DMS153 treated with DMSO at 0.1 percent for 48 hours (cell line): ENCODE data around the gene P3H3.
"Not testable (repeated sequence)": the region's sequence is repeated elsewhere in the genome, so short reads cannot be mapped to it uniquely, and the experiment has no call there.

Experiments used
- DNase-seq: peaks from one replicate; lab custom pipeline; 2025; ENCODE audit not compliant: unreplicated experiment; lab: John Stamatoyannopoulos, UW

Gene P3H3

DNA sequence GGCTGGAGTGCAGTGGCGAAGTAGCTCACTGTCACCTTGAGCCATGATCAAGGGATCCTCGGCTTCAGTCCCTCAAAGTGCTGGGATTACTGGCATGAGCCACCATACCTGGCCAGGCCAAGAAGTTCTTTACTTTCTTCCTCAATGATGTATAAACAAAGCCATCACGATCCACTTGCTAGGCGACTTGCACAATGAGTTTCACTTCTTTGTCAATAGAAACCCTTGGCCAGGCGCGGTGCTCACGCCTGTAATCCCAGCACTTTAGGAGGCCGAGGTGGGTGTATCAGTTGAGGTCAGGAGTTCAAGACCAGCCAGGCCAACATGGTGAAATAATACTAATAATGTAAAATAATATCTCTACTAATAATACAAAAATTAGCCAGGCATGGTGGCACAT is 59.3 kb downstream of the P3H3 start:
- DNase-seq = no peak

GRCh38 chr12:6888360-6888759 is 60.2 kb downstream of the P3H3 start:
- no peak for DNase-seq

GRCh38 chr12:6888794-6889193 is 60.6 kb downstream of the P3H3 start:
- DNase-seq = not testable (repeated sequence)
